H9 (cell line): ENCODE results near the gene MFN2. TPM values are rescaled to one million over a fixed set of nuclear protein-coding genes. Genes with fewer than 3 reads are reported as not detected.

Experiments
- DNase-seq: peaks from one replicate; pipeline ENCODE4 v3.0.0-alpha.2; 2017
- H2AFZ ChIP-seq: one replicate; pipeline ENCODE4 v1.6.1; 2013; ENCODE audit warnings: mild to moderate bottlenecking, low read length, control low read depth, moderate library complexity
- H2AK5ac ChIP-seq: 2 replicates; pipeline ENCODE4 v1.6.1; 2013; ENCODE audit warnings: low read length, control low read depth, mixed read lengths; ENCODE audit not compliant: insufficient read length
- H2BK120ac ChIP-seq: one replicate; pipeline ENCODE4 v1.6.1; 2013; ENCODE audit warnings: low read depth, mild to moderate bottlenecking, low read length, control low read depth, inconsistent platforms; ENCODE audit not compliant: poor library complexity, severe bottlenecking
- H2BK12ac ChIP-seq: 2 replicates; pipeline ENCODE4 v1.6.1; 2013; ENCODE audit warnings: low read length, control low read depth, mixed read lengths, low read depth; ENCODE audit not compliant: insufficient read length
- H2BK15ac ChIP-seq: 2 replicates; pipeline ENCODE4 v1.6.1; 2013; ENCODE audit warnings: low read depth, low read length, control low read depth
- H2BK20ac ChIP-seq: one replicate; pipeline ENCODE4 v1.6.1; 2013; ENCODE audit warnings: low read depth, mild to moderate bottlenecking, low read length, control low read depth, inconsistent platforms; ENCODE audit not compliant: poor library complexity, severe bottlenecking
- H2BK5ac ChIP-seq: 2 replicates; pipeline ENCODE4 v1.6.1; 2013; ENCODE audit warnings: low read length, control low read depth, mixed read lengths; ENCODE audit not compliant: insufficient read length
- H3K14ac ChIP-seq: 2 replicates; pipeline ENCODE4 v1.6.1; 2013; ENCODE audit warnings: low read length, control low read depth; ENCODE audit not compliant: insufficient read depth
- H3K18ac ChIP-seq: 2 replicates; pipeline ENCODE4 v1.6.1; 2013; ENCODE audit warnings: low read depth, mild to moderate bottlenecking, mixed read lengths, low read length, control low read depth; ENCODE audit not compliant: insufficient read length
- H3K23ac ChIP-seq: 2 replicates; pipeline ENCODE4 v1.6.1; 2013; ENCODE audit warnings: low read length, control low read depth, mixed read lengths, low read depth; ENCODE audit not compliant: insufficient read length
- H3K23me2 ChIP-seq: 2 replicates; pipeline ENCODE4 v1.6.1; 2013; ENCODE audit warnings: low read depth, mild to moderate bottlenecking, mixed read lengths, low read length, control low read depth; ENCODE audit not compliant: insufficient read length, poor library complexity, severe bottlenecking
- H3K27ac ChIP-seq: 2 replicates; pipeline ENCODE4 v1.5.1; 2013; ENCODE audit warnings: low read length, control low read depth, mixed read lengths, low read depth; ENCODE audit not compliant: insufficient read length
- H3K27me3 ChIP-seq: 2 replicates; pipeline ENCODE4 v1.6.1; 2013; ENCODE audit warnings: low read length, control low read depth, inconsistent platforms; ENCODE audit not compliant: insufficient read depth
- H3K4ac ChIP-seq: 2 replicates; pipeline ENCODE4 v1.6.1; 2013; ENCODE audit warnings: low read depth, mild to moderate bottlenecking, control low read depth, inconsistent platforms, low read length, moderate library complexity
- H3K4me1 ChIP-seq: 2 replicates; pipeline ENCODE4 v1.6.1; 2013; ENCODE audit warnings: low read length, control low read depth, inconsistent platforms; ENCODE audit not compliant: insufficient read depth
- H3K4me2 ChIP-seq: 2 replicates; pipeline ENCODE4 v1.6.1; 2013; ENCODE audit warnings: low read length, control low read depth, mixed read lengths; ENCODE audit not compliant: insufficient read length, insufficient read depth
- H3K56ac ChIP-seq: 2 replicates; pipeline ENCODE4 v1.6.1; 2013; ENCODE audit warnings: low read depth, mild to moderate bottlenecking, mixed read lengths, low read length, control low read depth; ENCODE audit not compliant: insufficient read length
- H3K79me1 ChIP-seq: 2 replicates; pipeline ENCODE4 v1.6.1; 2013; ENCODE audit warnings: low read depth, mild to moderate bottlenecking, moderate library complexity, low read length, control low read depth, inconsistent platforms; ENCODE audit not compliant: insufficient read depth, poor library complexity, severe bottlenecking
- H3K79me2 ChIP-seq: 2 replicates; pipeline ENCODE4 v1.6.1; 2013; ENCODE audit warnings: low read length, control low read depth, inconsistent platforms; ENCODE audit not compliant: insufficient read depth
- H3K9ac ChIP-seq: 2 replicates; pipeline ENCODE4 v1.6.1; 2013; ENCODE audit warnings: low read length, control low read depth, mixed read lengths; ENCODE audit not compliant: insufficient read length; ENCODE audit errors: extremely low read depth
- H3K9me3 ChIP-seq: one replicate; pipeline ENCODE4 v1.6.1; 2013; ENCODE audit warnings: low read depth, low read length, inconsistent platforms; ENCODE audit not compliant: control insufficient read depth
- H3T11ph ChIP-seq: one replicate; pipeline ENCODE4 v1.6.1; 2013; ENCODE audit warnings: mild to moderate bottlenecking, low read length, control low read depth, inconsistent platforms
- H4K20me1 ChIP-seq: one replicate; pipeline ENCODE4 v1.6.1; 2013; ENCODE audit not compliant: control insufficient read depth, insufficient read length, insufficient read depth
- H4K5ac ChIP-seq: 2 replicates; pipeline ENCODE4 v1.6.1; 2013; ENCODE audit warnings: low read depth, mild to moderate bottlenecking, mixed read lengths, low read length, control low read depth; ENCODE audit not compliant: insufficient read length
- H4K8ac ChIP-seq: replicated peaks from 2 replicates; pipeline ENCODE4 v1.6.1; 2013; ENCODE audit warnings: low read length, control low read depth, mixed read lengths, low read depth; ENCODE audit not compliant: insufficient read length
- H4K91ac ChIP-seq: 2 replicates; pipeline ENCODE4 v1.6.1; 2013; ENCODE audit warnings: low read depth, mild to moderate bottlenecking, moderate library complexity, mixed read lengths, low read length, control low read depth; ENCODE audit not compliant: insufficient read length
- H3K27ac Mint-ChIP-seq, 3 experiments: 2 replicates in 2 of 3; 3 replicates in 1 of 3; pipeline ENCODE4 v1.8.0; 2020 to 2021; ENCODE audit warnings: mixed read lengths in 3 of 3, mild to moderate bottlenecking in 1 of 3, moderate library complexity in 1 of 3
- H3K27me3 Mint-ChIP-seq: 2 replicates; pipeline ENCODE4 v1.8.0; 2021; ENCODE audit warnings: low read depth, mild to moderate bottlenecking, moderate library complexity, mixed read lengths
- H3K36me3 Mint-ChIP-seq, 3 experiments: 2 replicates in 2 of 3; 3 replicates in 1 of 3; pipeline ENCODE4 v1.8.0; 2020 to 2021; ENCODE audit warnings: low read depth in 3 of 3, mixed read lengths in 3 of 3; ENCODE audit not compliant: insufficient read depth in 1 of 3
- H3K4me1 Mint-ChIP-seq, 2 experiments: 2 replicates each; pipeline ENCODE4 v1.8.0; 2020; ENCODE audit warnings: mixed read lengths in 2 of 2
- H3K4me3 Mint-ChIP-seq, 2 experiments: 2 replicates in 1 of 2; 3 replicates in 1 of 2; pipeline ENCODE4 v1.8.0; 2020 to 2021; ENCODE audit warnings: mild to moderate bottlenecking in 2 of 2, mixed read lengths in 2 of 2, moderate library complexity in 1 of 2
- H3K9me3 Mint-ChIP-seq, 2 experiments: 2 replicates in 1 of 2; 3 replicates in 1 of 2; pipeline ENCODE4 v1.8.0; 2020; ENCODE audit warnings: mild to moderate bottlenecking in 2 of 2, mixed read lengths in 2 of 2, moderate library complexity in 1 of 2
- WGBS: extraction: QIAGEN DNeasy Blood & Tissue Kit; methylation state at CpG from one replicate; pipeline ENCODE4 v1.1.7; 2013; ENCODE audit warnings: missing lambda C conversion rate, low lambda C conversion rate, mixed read lengths; ENCODE audit not compliant: insufficient read length; ENCODE audit errors: extremely low coverage; 5-methylcytosine and 5-hydroxymethylcytosine counted together
- total RNA-seq: library from RNA; stranded (reverse); gene quantifications from 2 replicates; pipeline ENCODE4 v1.2.1, GENCODE V29; 2021
- TF ChIP-seq, protein P1 (sequence below): fragments of 200-600 bp; sonication (generic); conservative IDR thresholded peaks from 3 replicates; pipeline ENCODE4 v1.8.0; 2021; ENCODE audit warnings: antibody characterized with exemption, mild to moderate bottlenecking

The MFN2 gene
- total RNA-seq, 1 experiment from 2014 or later: 61.4 TPM

DNA sequence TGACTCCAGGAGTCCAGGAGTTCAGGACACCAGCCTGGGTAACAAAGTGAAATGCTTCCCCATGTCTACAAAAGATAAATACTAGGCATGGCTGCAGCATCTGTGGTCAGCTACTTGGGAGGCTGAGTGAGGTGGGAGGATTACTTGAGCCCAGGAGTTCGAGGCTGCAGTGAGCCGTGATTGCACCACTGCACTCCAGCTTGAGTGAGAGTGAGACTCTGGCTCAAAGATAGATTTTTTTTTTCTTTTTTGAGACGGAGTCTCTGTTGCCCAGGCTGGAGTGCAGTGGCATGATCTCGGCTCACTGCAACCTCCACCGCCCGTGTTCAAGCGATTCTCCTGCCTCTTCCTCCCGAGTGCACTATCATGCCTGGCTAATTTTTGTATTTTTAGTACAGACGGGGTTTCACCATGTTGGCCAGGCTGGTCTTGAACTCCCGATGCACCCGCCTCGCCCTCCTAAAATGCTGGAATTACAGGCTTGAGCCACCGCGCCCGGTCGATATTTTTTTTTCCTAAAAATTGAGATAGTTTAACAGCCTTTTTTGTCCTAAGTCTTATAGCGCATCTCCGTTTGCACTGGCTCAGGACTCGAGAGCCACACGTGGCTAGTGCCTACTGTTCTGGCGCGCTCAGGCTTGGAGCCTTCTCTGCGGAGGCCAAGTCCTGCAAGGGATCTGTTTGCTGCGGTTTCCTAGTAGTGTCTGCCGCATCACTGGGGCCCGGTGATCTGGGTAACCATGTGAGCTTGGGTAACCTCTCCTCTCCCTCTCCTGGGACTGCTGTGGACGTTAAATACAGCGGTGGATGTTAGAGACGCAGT lies 1.0 kb upstream of the MFN2 start:
- Histone ChIP-seq H3K18ac (no peak overlapping the region), H3K9ac (peak overlapping the region; percentile 5)

More for the DNA sequence above, 1.0 kb upstream of the MFN2 start:
- no peaks in the 10 kb centered on the region; the same call in 1 of the 2 replicates for H3K27me3 Mint-ChIP-seq
- H4K8ac ChIP-seq: no peak overlapping the region
- H3K27me3 ChIP-seq: no peaks in the 10 kb centered on the region
- H3K27ac Mint-ChIP-seq: peak overlapping the region; percentile 76 to 93 (median 90); a peak in 5 of 7 replicates
- H3K27ac ChIP-seq: no peak overlapping the region
- no peaks in the 10 kb centered on the region; the same call in 1 of the 2 replicates for H3K4me1 ChIP-seq
- peak overlapping the region; percentile 96 to 98 for H3K4me3 Mint-ChIP-seq
- H4K91ac ChIP-seq: no peak overlapping the region
- TF ChIP-seq, protein P1, sequence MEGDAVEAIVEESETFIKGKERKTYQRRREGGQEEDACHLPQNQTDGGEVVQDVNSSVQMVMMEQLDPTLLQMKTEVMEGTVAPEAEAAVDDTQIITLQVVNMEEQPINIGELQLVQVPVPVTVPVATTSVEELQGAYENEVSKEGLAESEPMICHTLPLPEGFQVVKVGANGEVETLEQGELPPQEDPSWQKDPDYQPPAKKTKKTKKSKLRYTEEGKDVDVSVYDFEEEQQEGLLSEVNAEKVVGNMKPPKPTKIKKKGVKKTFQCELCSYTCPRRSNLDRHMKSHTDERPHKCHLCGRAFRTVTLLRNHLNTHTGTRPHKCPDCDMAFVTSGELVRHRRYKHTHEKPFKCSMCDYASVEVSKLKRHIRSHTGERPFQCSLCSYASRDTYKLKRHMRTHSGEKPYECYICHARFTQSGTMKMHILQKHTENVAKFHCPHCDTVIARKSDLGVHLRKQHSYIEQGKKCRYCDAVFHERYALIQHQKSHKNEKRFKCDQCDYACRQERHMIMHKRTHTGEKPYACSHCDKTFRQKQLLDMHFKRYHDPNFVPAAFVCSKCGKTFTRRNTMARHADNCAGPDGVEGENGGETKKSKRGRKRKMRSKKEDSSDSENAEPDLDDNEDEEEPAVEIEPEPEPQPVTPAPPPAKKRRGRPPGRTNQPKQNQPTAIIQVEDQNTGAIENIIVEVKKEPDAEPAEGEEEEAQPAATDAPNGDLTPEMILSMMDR: no peak
- H3K4me2 ChIP-seq: peak overlapping the region; percentile 61
- H3K56ac ChIP-seq: no peak overlapping the region
- H3K4me1 Mint-ChIP-seq: peaks cover 14 to 20% of the 10 kb centered on the region in 2 experiments
- no peak overlapping the region for H4K5ac ChIP-seq
- no peak overlapping the region for H3K23ac ChIP-seq
- DNase-seq: no peak
- H2BK12ac ChIP-seq: no peak overlapping the region
- no peak overlapping the region for H3K4ac ChIP-seq
- H3T11ph ChIP-seq: no peak overlapping the region
- no peak overlapping the region for H2BK15ac ChIP-seq
- no peaks in the 10 kb centered on the region for H4K20me1 ChIP-seq
- no peaks in the 10 kb centered on the region for H3K79me1 ChIP-seq
- no peaks in the 10 kb centered on the region for H3K9me3 ChIP-seq
- H3K23me2 ChIP-seq: peaks cover 9% of the 10 kb centered on the region
- H2BK5ac ChIP-seq: no peak overlapping the region
- WGBS: no CpG with 5 or more reads among the region's 29 CpGs
- no peaks in the 10 kb centered on the region for H3K9me3 Mint-ChIP-seq
- H2BK20ac ChIP-seq: no peak overlapping the region
- peak overlapping the region; percentile 58; the same call in 1 of the 2 replicates for H3K14ac ChIP-seq
- H3K79me2 ChIP-seq: peaks cover 1% of the 10 kb centered on the region; the same call in 1 of the 2 replicates
- no peak overlapping the region for H2AFZ ChIP-seq
- no peak overlapping the region for H2BK120ac ChIP-seq
- no peak overlapping the region for H2AK5ac ChIP-seq
- H3K36me3 Mint-ChIP-seq: peaks cover 20 to 45% (median 38%) of the 10 kb centered on the region in 3 experiments; a peak in 6 of 7 replicates
